Activated effector memory CD4-positive, alpha-beta T cell treated with anti-CD3 and anti-CD28 coated beads, Interleukin-2, amount 50 U/mL, for 16 hours (primary cell): ENCODE measurements around the gene ELFN1.

Experiments
- DNase-seq: peaks from one replicate; pipeline ENCODE4 v3.0.0-alpha.2; 2020

The ELFN1 gene

DNA sequence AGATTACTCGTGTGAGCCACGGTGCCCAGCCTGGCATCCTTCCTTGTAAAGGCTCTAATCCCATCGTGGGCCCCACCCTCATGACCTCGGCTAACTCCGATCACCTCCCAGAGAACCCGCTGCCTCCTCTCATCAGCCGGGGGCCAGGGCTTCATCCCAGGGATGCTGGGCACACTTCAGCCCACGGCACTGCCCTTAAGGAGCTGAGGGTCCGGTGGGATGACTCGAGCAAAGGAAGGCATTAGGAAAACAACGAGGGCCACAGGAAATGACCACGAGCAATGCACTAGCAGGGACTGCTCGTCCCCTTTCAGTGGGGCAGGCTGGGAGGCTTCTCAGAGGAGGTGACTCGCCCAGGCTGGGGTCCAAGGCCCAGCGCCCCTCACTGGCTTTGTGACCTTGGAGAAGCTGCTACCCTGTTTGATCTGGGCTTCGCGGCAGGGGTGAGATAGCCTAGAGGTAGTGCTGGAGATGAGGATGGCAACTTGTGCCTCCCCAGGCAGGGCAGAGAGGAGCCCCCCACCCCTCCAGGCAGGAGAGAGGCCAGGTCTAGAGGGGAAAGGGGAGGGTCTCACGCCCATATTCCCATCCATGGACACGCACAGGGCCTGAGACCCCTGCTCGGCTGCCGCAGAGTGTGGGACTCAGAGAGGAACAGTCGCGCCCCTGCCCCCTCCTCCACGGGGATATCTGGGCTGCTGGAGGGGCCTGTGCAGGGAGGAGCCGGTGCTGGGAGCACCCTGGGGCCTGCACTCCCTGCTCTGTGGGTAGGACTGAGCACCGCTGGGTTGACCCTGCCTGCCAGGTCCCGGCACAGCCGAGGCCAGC is 26.8 kb downstream of the ELFN1 start:
- DNase-seq: no peak

DNA sequence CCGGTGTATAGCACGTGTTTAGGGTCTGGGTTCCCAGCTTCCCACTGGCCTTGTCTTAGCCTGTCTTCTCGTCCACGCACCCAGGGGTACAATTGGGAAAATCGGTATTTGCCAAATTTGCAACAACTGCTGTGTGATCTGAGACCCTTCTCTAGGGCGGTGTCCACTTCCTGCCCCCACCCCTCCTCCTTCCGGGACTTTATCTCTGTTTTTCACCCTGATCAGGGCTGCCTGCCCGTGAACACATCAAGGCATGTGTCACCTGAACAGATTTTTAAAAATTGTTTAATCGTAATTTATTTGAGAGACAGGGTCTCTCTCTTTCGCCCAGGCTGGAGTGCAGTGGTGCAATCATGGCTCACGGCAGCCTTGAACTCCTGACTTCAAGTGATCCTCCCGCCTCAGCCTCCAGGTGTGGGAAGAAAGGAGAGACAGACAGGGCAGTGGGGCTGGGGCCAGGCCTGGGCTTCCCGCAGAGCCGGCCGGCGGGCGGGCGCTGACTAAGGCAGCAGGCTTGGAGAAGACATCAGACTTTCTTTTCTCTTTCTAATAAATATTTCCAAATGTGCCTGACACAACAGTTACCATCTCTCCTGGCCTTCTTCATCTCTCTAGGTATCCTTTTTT is 27.5 kb downstream of the ELFN1 start:
- peak; percentile 47 for DNase-seq

DNA sequence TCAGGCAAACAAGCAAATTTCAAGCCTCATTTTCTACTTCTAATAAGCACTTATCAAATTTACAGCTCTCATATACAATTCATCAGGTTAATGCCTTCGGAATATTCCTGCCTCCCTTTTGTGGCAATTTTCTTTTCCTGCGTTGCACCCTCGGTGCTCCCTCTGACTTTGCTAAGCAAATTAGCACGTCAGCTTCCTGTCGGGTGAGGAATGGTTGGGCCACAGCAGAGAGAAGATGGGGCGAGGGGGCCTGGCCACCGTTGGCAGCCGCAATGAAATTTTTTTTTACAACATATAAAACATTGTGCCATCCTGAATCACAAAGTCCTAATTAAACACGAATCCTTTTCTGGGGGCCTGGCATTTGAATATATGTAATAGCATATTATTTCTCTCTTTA is 28.1 kb downstream of the ELFN1 start:
- no peak for DNase-seq

DNA sequence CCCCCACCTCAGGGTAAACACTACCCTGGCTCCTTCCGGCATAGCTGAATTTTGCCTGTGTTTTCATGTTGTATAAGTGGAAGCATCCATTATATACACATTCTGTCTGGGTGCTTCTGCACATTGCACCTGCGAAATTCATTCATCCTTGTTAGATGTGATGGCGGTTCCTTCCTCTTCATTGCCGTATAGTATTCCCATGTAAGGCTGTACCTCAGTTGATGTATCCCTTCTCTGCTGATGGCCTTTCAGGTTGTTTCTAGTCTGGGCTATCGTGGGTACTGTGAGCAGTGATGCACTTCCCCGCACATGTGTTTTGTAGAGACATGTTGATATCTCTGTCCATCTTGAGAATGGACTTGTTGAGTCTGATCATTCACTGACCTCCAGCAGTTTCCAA is 28.9 kb downstream of the ELFN1 start:
- DNase-seq: no peak

DNA sequence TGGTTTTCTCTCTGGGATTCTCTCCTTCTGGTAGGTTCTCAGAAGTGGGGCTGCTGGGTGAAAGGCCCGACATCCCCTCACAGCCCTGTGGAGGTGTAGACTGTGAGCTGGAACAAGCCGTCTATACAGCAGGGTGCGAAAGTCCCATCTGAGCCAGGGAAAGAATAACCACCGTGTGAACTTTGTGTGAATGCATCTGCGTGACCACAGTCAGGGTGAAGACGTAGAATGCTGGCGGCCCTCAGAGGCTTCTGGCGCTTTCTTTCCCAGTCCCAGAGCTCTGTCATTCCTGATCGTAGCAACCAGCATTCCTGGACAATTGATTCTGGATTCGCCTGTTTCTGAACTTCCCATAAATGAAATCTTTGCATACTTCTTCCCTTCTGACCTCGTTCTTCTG is 30.0 kb downstream of the ELFN1 start:
- DNase-seq: no peak

DNA sequence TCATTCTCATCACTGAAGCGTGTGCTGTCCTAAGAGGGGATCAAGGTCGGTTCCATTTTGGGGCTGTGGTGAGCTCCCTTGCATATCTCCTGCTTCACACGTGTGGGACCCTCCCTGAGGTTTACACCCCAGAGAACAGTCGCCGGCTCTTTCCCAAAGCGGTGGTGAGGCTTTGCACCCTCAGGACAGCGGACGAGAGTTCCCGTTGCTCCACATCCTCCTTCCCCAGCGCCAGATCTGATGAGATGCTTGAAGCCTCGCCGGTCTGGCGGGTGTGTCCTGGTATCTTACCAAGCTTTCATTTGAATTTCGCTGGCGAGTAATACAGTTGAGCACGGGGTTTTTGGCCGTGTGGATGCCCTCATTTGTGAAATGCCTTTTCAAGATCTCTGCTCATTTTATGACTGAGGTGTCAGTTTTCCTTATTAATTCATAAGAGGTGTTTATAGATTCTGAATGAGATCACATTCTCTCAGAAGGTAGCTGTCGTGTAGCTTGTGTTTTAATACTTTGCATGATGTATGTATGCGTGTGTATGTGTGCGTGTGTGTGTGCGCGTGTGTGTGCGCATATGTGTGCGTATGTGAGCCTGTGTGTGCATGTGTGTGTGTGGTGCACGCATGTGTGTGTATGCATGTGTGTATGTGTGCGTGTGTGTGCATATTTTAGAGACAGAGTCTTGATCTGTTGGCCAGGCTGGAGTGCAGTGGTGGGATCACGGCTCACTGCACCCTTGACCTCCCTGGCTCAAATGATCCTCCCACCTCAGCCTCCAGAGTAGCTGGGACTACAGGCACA is 30.7 kb downstream of the ELFN1 start:
- DNase-seq: peak; percentile 30

DNA sequence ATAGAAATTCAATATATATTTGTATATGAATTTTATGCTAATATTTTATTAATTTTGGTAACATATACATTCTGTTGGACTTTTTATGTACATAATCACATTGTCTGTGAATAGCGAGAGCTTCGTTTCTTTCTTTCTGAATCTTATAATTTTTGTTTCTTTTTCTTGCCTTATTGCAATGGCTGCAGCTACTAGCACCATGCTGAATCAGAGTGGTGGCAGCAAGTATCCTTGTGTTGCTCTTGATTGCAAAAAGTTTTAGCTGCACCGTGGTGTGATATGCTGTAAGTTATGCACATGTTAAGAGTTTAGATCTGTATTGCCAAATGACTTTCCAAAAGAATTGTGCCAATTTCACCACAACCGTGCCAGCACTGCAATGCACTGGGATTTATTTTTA is 32.6 kb downstream of the ELFN1 start:
- no peak for DNase-seq

DNA sequence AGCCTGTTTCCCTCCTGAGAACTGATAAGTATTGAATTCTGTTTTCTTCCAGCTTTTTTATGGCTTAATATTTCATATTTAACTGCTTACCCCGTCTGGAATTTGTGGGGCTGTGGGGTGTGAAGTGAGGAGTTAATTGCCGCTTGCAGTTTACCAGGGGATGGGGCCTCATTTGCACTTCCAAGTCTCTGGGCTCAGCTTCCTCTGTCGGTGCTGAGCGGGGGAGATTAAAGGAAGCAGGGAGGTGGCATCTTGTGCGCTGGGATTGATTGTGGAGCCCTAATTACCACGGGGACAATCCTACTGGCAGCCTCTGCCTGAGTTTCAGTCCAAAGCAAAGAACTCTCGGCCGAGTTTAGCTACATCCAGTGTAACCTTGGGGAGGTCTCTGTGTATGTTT is 33.4 kb downstream of the ELFN1 start:
- DNase-seq: no peak

DNA sequence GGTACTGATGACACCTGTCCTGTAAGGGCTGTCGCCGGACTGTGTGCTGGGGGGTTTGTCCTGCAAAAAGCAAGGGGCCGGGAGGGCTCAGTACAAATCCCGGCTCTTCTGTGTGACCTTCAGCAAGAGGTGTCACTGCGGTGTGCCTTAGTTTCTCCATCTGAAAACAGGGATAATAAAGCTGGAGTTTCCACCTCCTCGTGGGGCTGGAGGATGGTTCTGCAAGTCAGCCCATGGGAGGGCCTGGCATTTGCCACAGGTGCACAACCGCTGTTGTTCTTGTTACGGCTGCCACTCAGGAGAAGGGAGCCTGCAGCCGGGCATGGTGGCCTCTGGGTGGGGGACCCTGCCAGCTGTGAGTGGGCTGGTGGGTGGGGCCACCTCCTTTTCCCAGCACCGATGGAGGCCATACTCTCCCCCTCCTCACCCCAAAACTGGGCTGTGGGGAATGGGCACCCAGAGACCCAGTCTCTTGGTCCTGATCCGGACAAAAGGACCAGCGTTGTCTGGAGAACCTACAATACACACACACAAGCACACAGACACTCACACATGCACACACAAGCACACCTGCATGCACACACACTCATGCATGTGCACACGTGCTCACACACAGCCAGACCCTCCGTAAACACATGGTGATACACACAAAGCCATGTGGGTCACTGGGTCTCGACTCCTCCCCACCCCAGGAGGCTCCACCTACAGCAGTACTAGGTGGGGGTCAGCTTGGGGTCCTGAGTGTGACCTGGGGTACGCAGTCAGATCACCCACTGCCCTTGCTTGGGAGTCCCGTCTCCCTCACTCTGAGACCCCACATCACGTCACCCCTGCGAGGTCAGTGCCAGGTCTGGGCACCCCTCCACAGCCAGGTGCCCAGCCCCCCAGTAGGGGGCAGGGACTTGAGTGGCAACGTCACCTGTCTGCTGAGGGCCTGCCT is 34.1 kb downstream of the ELFN1 start:
- peak; percentile 60 for DNase-seq

DNA sequence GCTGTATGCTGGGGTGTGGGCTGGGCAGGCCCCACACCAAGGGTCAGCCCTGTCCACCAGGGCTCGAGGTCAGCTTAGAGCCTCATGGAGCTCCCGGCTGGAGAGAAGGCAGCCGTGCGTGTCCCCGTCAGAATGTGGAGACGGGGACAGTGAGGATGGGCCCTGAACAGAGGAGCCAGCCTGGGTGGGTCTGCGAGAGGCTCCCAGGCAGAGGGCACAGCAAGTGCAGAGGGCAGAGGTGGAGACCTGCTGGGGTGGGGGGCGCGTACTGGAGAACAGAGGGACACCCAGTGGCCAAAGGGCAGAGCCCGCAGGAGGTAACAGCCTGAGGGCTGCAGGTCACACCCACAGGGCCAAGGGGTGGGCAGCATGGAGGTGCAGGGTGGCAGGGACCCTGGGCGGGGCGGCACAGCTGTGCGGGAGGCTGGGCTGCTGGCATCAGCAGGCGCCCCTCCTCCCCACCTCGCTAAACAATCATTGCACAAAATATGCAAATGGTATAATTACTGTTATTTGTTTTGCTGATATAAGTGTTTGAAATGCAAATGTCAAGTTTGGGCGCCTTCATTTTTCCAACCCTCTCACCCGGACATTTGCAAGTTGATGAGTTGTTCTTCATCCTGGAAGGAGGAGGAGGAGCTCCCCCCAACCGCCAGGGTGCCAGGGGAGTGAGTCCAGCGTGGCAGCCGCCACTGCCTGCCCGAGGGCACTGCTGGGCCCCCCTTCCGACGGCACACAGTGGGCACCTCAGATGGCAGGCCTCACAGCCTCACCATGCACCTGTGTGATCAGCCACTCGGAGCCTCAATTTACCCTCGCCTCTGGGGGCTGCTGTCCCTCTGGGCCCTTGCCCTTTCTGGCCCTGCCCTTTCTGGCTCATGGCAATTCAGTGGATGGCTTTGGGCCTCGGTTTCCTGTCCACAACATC is 35.0 kb downstream of the ELFN1 start:
- DNase-seq: peak; percentile 60

DNA sequence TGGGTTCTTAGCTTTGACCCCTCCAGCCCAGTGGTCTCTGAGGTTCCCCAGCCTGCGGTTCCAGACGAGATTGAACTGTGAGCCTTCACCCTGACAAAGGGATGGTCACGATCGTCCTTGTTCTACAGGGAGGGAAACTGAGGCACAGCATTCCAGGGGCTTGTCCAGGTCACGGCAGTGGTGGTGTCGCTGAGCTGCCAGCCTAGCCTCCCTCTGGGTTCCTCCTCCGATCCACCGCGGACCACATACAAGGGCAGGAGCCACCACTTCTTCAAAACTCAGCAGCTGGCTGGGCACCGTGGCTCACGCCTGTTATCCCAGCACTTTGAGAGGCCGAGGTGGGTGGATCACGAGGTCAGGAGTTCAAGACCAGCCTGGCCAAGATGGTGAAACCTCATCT is 35.8 kb downstream of the ELFN1 start:
- DNase-seq: peak; percentile 41

DNA sequence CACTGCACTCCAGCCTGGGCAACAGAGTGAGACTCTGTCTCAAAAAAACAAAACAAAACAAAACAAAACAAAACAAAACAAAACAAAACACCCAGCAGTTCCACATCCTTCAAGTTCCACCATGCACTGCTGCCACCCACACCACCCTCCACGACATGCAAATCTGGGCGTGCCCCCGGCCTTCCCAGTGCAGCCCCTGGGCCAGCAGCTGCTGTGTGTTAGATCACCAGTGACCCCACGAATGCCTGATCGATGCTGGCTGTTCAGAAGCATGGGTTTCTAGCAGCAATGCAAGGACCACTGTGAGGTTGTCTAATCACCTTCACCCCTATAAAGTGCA is 36.3 kb downstream of the ELFN1 start:
- no peak for DNase-seq

DNA sequence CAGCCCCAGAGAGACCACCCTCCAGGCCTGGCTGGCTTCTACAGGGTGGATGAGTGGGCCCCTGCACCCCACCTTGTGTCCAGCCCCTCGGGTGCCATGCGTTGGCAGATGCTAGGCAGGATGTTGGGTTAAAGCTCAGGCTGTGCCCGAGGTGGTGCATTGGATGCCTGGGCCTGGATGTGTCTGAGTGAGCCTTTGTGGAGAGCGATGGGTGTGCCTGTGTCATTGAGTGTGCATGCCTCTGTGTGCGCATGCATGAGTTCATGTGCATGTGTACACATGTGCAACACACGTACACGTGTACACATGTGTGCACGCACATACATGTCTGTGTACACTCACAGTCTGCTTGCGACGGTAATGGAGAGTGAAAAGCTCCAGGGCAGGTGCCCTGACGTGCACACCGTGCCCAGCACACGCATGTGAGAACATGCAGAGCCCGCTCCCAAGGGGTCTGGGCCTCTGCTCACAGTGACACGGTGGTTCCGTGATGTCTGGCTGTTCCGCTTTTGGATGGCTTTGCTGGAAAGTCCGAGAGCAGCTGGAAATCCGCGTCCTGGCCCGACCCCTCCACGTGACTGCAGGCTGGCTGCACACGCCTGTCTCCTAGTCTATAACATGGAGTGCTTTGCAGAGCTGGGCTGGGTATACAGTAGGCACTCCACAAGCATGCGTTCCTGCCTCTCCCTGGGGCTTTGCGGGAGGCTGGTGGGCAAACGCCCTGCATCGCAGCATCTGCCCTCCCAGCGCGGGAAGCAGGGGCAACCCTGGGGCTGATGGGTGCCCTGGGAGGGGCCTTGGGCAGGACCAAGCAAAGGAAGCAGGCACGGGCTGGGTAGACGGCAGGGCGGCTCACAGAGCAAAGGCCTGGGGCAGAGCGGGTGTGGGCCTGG is 36.9 kb downstream of the ELFN1 start:
- DNase-seq: peak; percentile 44

DNA sequence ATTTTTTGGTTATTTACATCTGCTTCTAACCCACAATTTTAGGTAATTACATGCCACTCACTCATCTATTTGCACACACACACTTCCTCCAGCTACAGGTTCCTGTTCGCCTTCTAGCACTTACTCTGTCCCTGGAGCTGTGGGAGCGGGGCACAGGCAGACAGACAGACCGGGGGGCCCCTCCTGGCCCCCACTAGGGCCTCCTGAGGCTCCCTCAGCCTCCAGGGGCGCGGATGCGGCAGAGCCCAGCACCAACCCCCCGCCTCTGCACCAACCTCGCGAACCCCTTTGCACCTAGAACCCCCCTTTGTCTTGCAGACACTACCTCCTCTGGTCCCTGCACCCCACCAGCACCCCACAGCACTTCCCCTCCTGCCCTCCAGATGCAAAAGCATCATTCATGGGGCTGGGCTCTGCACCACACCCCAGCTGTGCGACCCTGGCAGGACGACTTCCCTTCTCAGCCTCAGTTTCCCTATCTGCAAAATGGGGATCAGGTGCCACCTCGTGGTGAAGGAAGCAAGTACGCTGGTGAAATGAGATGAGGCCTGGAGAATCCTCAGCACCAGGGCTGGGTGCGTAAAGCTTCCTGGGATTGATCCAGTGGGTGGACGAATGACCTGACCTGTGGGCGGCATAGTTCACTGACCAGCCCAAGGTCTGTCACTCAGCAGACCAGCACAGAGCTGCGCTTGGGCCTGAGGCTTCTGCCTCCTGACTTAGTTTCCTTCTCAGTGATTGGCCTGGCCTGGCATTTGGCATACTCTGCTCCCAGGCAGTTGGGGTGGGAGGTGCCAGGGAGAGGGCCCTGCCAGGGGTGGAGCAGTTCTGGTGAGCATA is 37.9 kb downstream of the ELFN1 start:
- peak; percentile 27 for DNase-seq

DNA sequence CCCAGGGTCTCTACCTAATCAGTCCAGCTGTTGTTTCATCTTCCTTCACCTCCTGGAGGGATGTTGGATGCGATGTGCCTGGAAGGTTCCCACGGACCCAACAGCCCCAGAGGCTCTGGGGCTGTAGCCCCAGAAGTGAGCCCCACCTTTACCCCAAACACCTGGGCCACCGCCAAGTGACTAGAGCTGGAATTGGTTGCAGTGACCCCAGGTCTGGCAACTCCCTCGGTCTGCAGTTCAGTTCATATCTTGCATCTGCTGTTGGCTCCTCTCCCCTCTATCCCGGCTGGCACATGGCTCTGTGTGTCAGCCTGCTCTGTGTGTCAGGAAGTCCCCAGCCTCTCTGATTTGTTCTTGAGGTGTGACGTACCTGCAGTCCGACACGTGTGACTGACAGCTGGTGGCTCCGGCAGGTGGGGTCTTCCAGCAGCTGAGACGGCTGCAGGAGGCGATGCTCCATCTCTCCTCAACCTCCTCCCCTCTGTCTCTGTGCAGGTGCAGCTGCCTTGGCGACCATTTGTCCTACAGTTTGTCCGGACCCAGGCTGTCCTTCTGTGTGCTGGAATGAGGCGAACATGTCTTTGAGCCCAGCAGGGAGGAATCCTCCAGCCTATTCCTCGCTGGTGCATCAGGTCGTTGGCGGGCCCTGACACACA is 38.6 kb downstream of the ELFN1 start:
- DNase-seq: peak; percentile 43

DNA sequence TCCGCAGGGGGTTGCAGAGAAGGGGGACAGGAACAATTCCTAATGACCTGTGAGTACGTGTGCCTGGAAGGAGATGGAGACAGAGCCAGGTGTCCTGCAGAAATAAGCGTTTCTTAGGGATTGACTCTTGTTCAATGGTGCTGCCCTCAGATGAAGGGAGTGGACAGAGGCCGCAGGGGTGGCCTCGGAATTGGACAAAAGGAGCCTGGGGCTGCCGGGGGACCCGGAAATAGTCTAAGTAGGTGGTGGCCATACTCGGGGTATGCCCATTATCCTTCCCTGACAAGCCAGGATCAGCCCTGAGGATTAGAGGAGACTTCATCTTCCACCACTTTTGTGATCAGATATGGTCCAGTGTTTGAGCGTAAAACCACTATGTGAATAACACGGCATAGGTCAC is 39.2 kb downstream of the ELFN1 start:
- DNase-seq: peak; percentile 39

DNA sequence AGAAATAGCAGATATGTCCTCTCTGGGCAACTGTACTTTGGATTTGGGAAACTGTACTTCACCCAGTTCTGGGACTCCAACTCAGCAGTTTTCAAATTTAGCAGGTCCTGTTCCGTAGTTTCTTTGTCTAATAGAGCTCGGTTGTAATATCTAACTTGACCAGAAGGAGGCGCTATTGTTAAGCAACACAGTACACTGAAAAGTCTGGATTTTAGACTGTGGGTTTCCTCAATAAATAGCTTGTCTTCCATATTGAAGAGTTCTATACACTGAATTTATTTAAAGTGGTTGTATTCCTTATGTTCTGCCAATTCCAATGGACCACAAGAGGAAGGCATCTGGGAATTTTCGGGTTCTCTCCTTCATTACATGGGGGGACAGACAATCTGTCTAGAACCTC is 39.8 kb downstream of the ELFN1 start:
- DNase-seq: no peak

DNA sequence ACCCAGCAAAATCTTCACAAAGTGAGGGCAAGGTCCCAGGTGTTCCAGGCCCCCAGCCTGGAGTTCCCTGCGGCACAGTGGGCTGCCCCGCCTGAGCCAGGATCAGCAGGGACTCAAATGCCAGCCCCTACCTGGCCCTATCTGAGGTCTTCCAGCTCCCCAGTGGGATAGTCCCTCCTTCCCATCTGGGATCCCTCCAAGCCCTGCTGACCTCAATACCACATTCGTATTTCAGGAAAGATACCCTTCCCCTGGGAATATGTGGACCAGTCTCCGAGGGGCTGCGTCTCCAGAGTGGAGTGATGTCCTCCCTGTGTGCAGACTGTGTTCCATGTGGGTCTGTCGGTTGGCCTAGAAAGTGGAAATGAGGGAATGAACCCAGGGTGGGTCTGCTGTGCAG is 40.9 kb downstream of the ELFN1 start:
- DNase-seq: no peak

DNA sequence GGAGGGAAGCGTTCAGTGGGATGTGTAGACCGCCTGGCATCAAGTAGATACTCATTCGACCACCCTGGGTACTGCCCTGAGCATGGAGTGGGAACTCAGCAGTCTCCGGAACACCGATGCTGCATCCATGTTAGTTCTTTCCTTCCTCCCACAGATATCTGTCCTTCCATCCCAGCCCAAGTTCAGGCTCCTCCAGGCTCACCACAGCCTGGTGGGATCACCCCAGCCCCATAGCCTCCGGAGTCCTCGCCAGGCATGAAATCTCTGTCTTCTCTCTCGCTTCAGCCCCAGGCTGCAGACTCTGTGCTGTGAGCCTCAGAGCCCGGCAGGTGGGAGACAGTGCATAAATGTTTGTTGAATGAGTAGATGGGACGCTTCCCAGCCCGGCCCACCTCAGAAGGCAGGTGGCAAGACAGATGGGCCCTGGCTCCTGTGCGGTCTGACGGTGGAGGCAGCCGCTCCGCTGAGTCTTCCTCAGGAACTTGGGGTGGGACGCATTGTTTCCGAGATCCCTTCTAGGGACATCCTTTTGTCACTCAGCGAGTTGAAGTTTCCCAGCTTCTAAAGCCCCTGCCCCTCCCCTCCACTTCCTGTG is 42.9 kb downstream of the ELFN1 start:
- DNase-seq: no peak
